Prostate gland (tissue), 2 donors: ENCODE results near the gene ANO2. TPM values are rescaled to one million over a fixed set of nuclear protein-coding genes. Genes with fewer than 3 reads are reported as not detected.

Source experiments
- DNase-seq: peaks from one replicate; pipeline ENCODE4 v3.0.0-alpha.2; 2019; ENCODE audit warnings: low spot score
- H3K27ac ChIP-seq, 2 donors: fragments of 200-600 bp; sonication (generic); 2 replicates each; pipeline ENCODE4 v1.5.1; 2017 to 2019
- H3K27me3 ChIP-seq: fragments of 200-600 bp; sonication (generic); replicated peaks from 2 replicates; pipeline ENCODE4 v1.5.1; 2019; ENCODE audit not compliant: insufficient read depth
- H3K36me3 ChIP-seq, 2 donors: fragments of 200-600 bp; sonication (generic); 1 replicate in 1 of 2; 2 replicates in 1 of 2; pipeline versions ENCODE4 v1.5.1 to v1.8.1; 2017 to 2019
- H3K4me1 ChIP-seq: fragments of 200-600 bp; sonication (generic); replicated peaks from 2 replicates; pipeline ENCODE4 v1.5.1; 2019
- H3K4me3 ChIP-seq, 2 donors: fragments of 200-600 bp; sonication (generic); 2 replicates each; pipeline ENCODE4 v1.5.1; 2017 to 2019
- H3K9me3 ChIP-seq: fragments of 200-600 bp; sonication (generic); 2 replicates; pipeline ENCODE4 v1.5.1; 2017
- CTCF ChIP-seq, 4 experiments: fragments of 200-600 bp in 2 of 4; fragments of 450-650 bp in 2 of 4; sonication (generic) in 2 of 4; IDR thresholded peaks; 1 replicate in 3 of 4; 2 replicates in 1 of 4; pipeline ENCODE4 v1.5.1; 2016 to 2019; ENCODE audit warnings: antibody characterized with exemption in 4 of 4, mild to moderate bottlenecking in 2 of 4, moderate library complexity in 2 of 4
- POLR2A ChIP-seq: fragments of 450-650 bp; IDR thresholded peaks from one replicate; pipeline ENCODE4 v1.6.1; 2016; ENCODE audit warnings: antibody characterized with exemption, mild to moderate bottlenecking
- POLR2AphosphoS5 ChIP-seq: sonication (generic); formaldehyde crosslinking; IDR thresholded peaks from one replicate; pipeline ENCODE4 v1.6.1; 2017; ENCODE audit warnings: antibody characterized with exemption
- WGBS: methylation state at CpG from one replicate; pipeline ENCODE4 v1.1.5; 2018; 5-methylcytosine and 5-hydroxymethylcytosine counted together
- intact Hi-C: fragments of 100-400 bp; cut with DNase I; formaldehyde crosslinking; loops from one replicate; pipeline ENCODE4 v1.14.2; 2022
- total RNA-seq, 2 donors: library from RNA; depleted of rRNA; stranded (reverse); fragments of >200 nt; gene quantifications; one replicate each; pipeline ENCODE4 v1.1.0, GENCODE V29; 2016

The ANO2 gene
- total RNA-seq, 2 donors from 2014 or later: 0.64 to 7.0 TPM

GRCh38 chr12:5881666-5882065, 63.4 kb downstream of the ANO2 start:
- Histone ChIP-seq H3K4me1 (no peaks in the 10 kb centered on the region), H3K4me3 (no peak overlapping the region), H3K27me3 (peaks cover 2% of the 10 kb centered on the region), H3K27ac (no peak overlapping the region), H3K36me3 (no peaks in the 10 kb centered on the region), H3K9me3 (no peaks in the 10 kb centered on the region)
- no peak for TF ChIP-seq CTCF (IDR thresholded peaks at IDR 0.05)
- no peak for TF ChIP-seq POLR2A
- TF ChIP-seq POLR2AphosphoS5: no peak
- intact Hi-C loops: no loop called here
- no peak for DNase-seq

DNA sequence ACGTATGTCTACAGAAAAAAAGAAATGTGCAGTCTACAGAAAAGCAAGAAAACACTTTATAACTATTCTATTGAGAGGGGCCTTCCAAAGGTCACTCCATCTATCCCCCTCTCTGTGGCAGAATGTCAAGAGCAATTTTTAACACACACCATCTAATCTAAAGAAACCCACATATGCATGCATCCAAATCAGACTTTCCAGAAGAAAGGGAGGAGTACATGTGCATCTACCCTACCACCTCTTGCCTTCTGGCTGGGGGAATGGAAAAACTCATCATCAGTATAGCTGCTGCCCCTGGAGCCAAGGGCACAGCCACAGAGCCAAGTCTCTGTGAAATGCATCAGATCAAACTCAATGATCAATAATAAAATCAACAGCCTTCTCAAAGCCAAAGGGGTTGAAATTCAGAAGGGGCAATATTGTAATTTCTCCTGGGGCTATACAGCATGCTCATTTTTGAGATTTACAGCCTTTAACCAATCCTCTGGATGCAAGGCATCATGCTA, 63.9 kb downstream of the ANO2 start:
- TF ChIP-seq POLR2AphosphoS5 (no peak), CTCF (IDR thresholded peaks at IDR 0.05) (no peak), POLR2A (no peak)
- Histone ChIP-seq H3K27me3 (peaks cover 2% of the 10 kb centered on the region), H3K4me1 (no peaks in the 10 kb centered on the region), H3K4me3 (no peak overlapping the region), H3K36me3 (no peaks in the 10 kb centered on the region), H3K9me3 (no peaks in the 10 kb centered on the region), H3K27ac (no peak overlapping the region)
- DNase-seq: no peak
- WGBS: 89% methylated on average over 1 of the region's 1 CpG
- intact Hi-C loops: no loop called here

DNA sequence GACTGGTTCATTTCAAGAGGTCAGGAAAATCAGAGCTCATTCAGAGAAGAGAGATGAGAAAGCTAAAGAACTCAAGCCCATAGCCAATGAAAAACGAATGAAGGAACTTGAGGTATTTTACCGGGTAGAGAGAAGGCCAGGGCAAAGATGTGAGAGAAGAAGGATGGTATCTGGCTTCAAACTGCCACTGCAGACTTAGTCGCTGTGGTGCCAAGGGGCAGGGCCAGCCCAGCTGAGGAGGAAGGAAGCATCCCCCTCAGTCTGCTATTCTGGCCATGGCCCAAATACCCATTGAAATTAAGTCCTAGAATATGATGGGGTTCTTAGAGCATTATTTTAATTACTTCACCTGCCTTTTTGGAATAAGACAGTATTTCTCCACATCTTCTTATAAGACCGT, 69.2 kb downstream of the ANO2 start:
- Histone ChIP-seq H3K27ac (no peak overlapping the region), H3K36me3 (no peaks in the 10 kb centered on the region), H3K4me1 (no peaks in the 10 kb centered on the region), H3K4me3 (no peak overlapping the region), H3K9me3 (no peaks in the 10 kb centered on the region), H3K27me3 (no peaks in the 10 kb centered on the region)
- 85% methylated on average over 4 of the region's 4 CpGs for WGBS
- no peak for DNase-seq
- intact Hi-C loops: no loop called here
- no peak for TF ChIP-seq POLR2A
- TF ChIP-seq POLR2AphosphoS5: no peak
- TF ChIP-seq CTCF (IDR thresholded peaks at IDR 0.05): no peak

DNA sequence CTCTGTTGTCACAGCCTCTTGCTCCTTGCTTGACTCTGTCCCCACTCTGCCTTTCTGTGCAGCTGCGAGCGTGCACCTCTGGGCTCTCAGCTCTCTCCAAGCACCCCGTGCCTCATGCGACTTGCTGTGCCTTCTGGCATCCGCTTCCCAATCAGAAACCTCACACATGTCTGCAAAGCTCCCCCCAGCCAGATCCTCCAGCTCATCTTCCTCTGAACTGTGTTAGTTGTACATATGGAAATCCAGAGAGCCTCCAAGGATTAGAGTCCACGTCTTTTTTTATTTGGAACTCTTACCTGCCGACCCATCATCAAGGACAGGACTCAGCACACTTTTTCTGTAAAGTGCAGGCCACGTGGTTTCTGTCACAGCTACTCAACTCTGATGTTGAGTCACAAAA, 70.5 kb downstream of the ANO2 start:
- Histone ChIP-seq H3K9me3 (no peaks in the 10 kb centered on the region), H3K27ac (no peak overlapping the region), H3K36me3 (no peaks in the 10 kb centered on the region), H3K27me3 (no peaks in the 10 kb centered on the region), H3K4me3 (no peak overlapping the region), H3K4me1 (no peaks in the 10 kb centered on the region)
- intact Hi-C loops: no loop called here
- DNase-seq: no peak
- WGBS: 93% methylated on average over 8 of the region's 8 CpGs
- TF ChIP-seq POLR2AphosphoS5: no peak
- TF ChIP-seq POLR2A: no peak
- TF ChIP-seq CTCF (IDR thresholded peaks at IDR 0.05): no peak

DNA sequence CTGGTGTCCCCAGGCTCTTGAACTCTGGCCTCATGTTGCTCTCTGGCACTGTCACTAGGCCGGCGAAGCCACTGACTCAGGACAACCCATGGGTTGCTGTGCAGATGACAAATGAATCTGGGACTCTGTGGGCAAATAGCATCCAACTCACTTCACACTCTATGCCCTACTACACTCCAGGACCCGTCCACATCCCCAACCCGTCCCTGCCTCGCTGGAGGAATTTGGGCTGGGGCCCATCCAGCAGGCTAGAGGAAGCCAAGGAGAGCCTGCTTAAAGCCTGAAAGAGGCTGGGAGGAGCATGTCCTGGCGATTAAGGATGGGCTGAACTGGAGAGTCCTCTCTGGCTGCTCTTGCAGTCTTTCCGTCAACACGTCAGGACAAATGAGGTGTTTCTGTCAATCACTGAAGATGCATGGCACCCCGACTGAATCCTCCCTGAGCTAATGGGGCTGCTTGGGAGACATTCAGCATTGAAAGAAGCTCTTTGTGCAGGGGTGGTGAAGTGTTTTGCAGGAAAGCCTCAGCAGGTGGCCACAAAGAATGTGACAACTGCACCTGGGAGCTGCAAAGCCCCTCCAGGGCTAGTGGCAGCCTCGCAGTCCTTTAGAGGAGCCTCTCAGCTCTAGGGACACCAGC, 71.7 kb downstream of the ANO2 start:
- TF ChIP-seq POLR2A (no peak), CTCF (IDR thresholded peaks at IDR 0.05) (no peak), POLR2AphosphoS5 (no peak)
- Histone ChIP-seq H3K4me1 (no peaks in the 10 kb centered on the region), H3K9me3 (no peaks in the 10 kb centered on the region), H3K27ac (no peak overlapping the region), H3K36me3 (no peaks in the 10 kb centered on the region), H3K27me3 (no peaks in the 10 kb centered on the region), H3K4me3 (no peak overlapping the region)
- DNase-seq: no peak
- WGBS: 63% methylated on average over 10 of the region's 10 CpGs
- intact Hi-C loops: no loop called here
